CD14-positive monocyte (primary cell): ENCODE data around the gene ZFP92. TPM values are rescaled to one million over a fixed set of nuclear protein-coding genes. Genes with fewer than 3 reads are reported as not detected.

Experiments used
- DNase-seq, 3 donors: peaks; one replicate each; pipeline ENCODE4 v3.0.0-alpha.2; 2011 to 2022
- H2AFZ ChIP-seq: 2 replicates; pipeline ENCODE4 v1.6.0; 2012; ENCODE audit warnings: mild to moderate bottlenecking, low read depth, low read length, inconsistent platforms; ENCODE audit not compliant: insufficient read depth, poor library complexity, severe bottlenecking
- H3K27ac ChIP-seq, 2 donors: 1 replicate in 1 of 2; 2 replicates in 1 of 2; pipeline ENCODE4 v1.5.1; 2012 to 2013; ENCODE audit warnings: low read length in 2 of 2, control low read depth in 1 of 2, inconsistent platforms in 1 of 2, low read depth in 1 of 2, mild to moderate bottlenecking in 1 of 2
- H3K27me3 ChIP-seq, 2 donors: one replicate each; pipeline versions ENCODE4 v1.6.0 to v1.6.1; 2011 to 2013; ENCODE audit warnings: low read length in 2 of 2; ENCODE audit not compliant: control insufficient read depth in 2 of 2, insufficient read depth in 2 of 2
- H3K36me3 ChIP-seq, 2 donors: replicated peaks in 1 of 2; 1 replicate in 1 of 2; 2 replicates in 1 of 2; pipeline versions ENCODE4 v1.5.1 to v1.6.1; 2012 to 2013; ENCODE audit warnings: low read length in 2 of 2, control low read depth in 1 of 2, inconsistent platforms in 1 of 2, mild to moderate bottlenecking in 1 of 2; ENCODE audit not compliant: insufficient read depth in 2 of 2, control insufficient read depth in 1 of 2
- H3K4me1 ChIP-seq, 2 donors: 1 replicate in 1 of 2; 2 replicates in 1 of 2; pipeline versions ENCODE4 v1.5.1 to v1.6.1; 2012 to 2013; ENCODE audit warnings: low read length in 2 of 2, control low read depth in 1 of 2, inconsistent platforms in 1 of 2, mild to moderate bottlenecking in 1 of 2, moderate library complexity in 1 of 2; ENCODE audit not compliant: insufficient read depth in 2 of 2, control insufficient read depth in 1 of 2
- H3K4me2 ChIP-seq: replicated peaks from 2 replicates; pipeline ENCODE3; 2012; ENCODE audit warnings: low read length, moderate library complexity, mild to moderate bottlenecking; ENCODE audit not compliant: poor library complexity, severe bottlenecking; ENCODE audit errors: extremely low read depth
- H3K4me3 ChIP-seq, 3 experiments: fragments of 200-600 bp in 1 of 3; sonication (generic) in 1 of 3; replicated peaks in 1 of 3; 1 replicate in 2 of 3; 2 replicates in 1 of 3; pipeline ENCODE4 v1.5.1; 2011 to 2013; ENCODE audit warnings: low read length in 3 of 3, mild to moderate bottlenecking in 3 of 3, control low read depth in 2 of 3, low read depth in 2 of 3, inconsistent platforms in 1 of 3, moderate library complexity in 1 of 3
- H3K79me2 ChIP-seq: 2 replicates; pipeline ENCODE4 v1.6.0; 2012; ENCODE audit warnings: mild to moderate bottlenecking, control low read depth, inconsistent platforms, low read length, moderate library complexity; ENCODE audit not compliant: insufficient read depth
- H3K9ac ChIP-seq: 2 replicates; pipeline ENCODE4 v1.6.0; 2017; ENCODE audit warnings: low read length, mild to moderate bottlenecking; ENCODE audit not compliant: insufficient read depth, poor library complexity, severe bottlenecking
- H3K9me3 ChIP-seq, 2 donors: replicated peaks in 1 of 2; 1 replicate in 1 of 2; 2 replicates in 1 of 2; pipeline versions ENCODE4 v1.5.1 to v1.6.1; 2012 to 2013; ENCODE audit warnings: low read length in 2 of 2, control low read depth in 1 of 2; ENCODE audit not compliant: control insufficient read depth in 1 of 2, insufficient read depth in 1 of 2
- H4K20me1 ChIP-seq: 2 replicates; pipeline ENCODE4 v1.6.0; 2012; ENCODE audit warnings: mild to moderate bottlenecking, low read length, control low read depth, moderate library complexity; ENCODE audit not compliant: insufficient read depth
- H3K27ac Mint-ChIP-seq, 7 donors: one replicate each; pipeline ENCODE4 v1.8.0; 2020; ENCODE audit warnings: mild to moderate bottlenecking in 7 of 7, mixed read lengths in 7 of 7, moderate library complexity in 6 of 7, inconsistent platforms in 2 of 7
- H3K27me3 Mint-ChIP-seq, 3 donors: one replicate each; pipeline ENCODE4 v1.8.0; 2021 to 2022; ENCODE audit warnings: low read depth in 3 of 3, mild to moderate bottlenecking in 3 of 3, mixed read lengths in 3 of 3, moderate library complexity in 3 of 3, inconsistent platforms in 1 of 3
- H3K36me3 Mint-ChIP-seq, 2 donors: one replicate each; pipeline ENCODE4 v1.8.0; 2020; ENCODE audit warnings: mixed read lengths in 2 of 2, inconsistent platforms in 1 of 2, mild to moderate bottlenecking in 1 of 2
- H3K4me1 Mint-ChIP-seq: one replicate; pipeline ENCODE4 v1.8.0; 2020; ENCODE audit warnings: mild to moderate bottlenecking, mixed read lengths
- H3K4me3 Mint-ChIP-seq, 2 donors: one replicate each; pipeline ENCODE4 v1.8.0; 2020; ENCODE audit warnings: mild to moderate bottlenecking in 2 of 2, mixed read lengths in 2 of 2, moderate library complexity in 1 of 2
- H3K9me3 Mint-ChIP-seq, 7 donors: one replicate each; pipeline ENCODE4 v1.8.0; 2020 to 2022; ENCODE audit warnings: mixed read lengths in 7 of 7, mild to moderate bottlenecking in 6 of 7, moderate library complexity in 6 of 7, inconsistent platforms in 2 of 7
- CTCF ChIP-seq: fragments of 200-600 bp; IDR thresholded peaks from one replicate; pipeline ENCODE4 v1.8.0; 2022; ENCODE audit warnings: antibody characterized with exemption, mild to moderate bottlenecking
- WGBS: methylation state at CpG from one replicate; pipeline ENCODE4 v1.1.5; 2013; ENCODE audit warnings: missing lambda C conversion rate; ENCODE audit not compliant: insufficient coverage; 5-methylcytosine and 5-hydroxymethylcytosine counted together
- intact Hi-C, 2 donors: fragments of 100-400 bp; cut with micrococcal nuclease; formaldehyde crosslinking; loops; one replicate each; pipeline versions ENCODE4 v1.15.0 to v1.15.1; 2023
- polyA plus RNA-seq, 3 donors: library from polyadenylated mRNA; depleted of rRNA in 1 of 3; unstranded in 2 of 3; stranded (reverse) in 1 of 3; fragments of 300-500 nt in 2 of 3; fragments of >200 nt in 1 of 3; fragmentation: Illumina TruSeq in 2 of 3; gene quantifications; 1 replicate in 2 of 3; 2 replicates in 1 of 3; pipeline ENCODE4 v1.2.3, GENCODE V29; 2012 to 2021

Gene ZFP92
- polyA plus RNA-seq, 3 donors: 0.04 to 0.96 (median 0.13) TPM

DNA sequence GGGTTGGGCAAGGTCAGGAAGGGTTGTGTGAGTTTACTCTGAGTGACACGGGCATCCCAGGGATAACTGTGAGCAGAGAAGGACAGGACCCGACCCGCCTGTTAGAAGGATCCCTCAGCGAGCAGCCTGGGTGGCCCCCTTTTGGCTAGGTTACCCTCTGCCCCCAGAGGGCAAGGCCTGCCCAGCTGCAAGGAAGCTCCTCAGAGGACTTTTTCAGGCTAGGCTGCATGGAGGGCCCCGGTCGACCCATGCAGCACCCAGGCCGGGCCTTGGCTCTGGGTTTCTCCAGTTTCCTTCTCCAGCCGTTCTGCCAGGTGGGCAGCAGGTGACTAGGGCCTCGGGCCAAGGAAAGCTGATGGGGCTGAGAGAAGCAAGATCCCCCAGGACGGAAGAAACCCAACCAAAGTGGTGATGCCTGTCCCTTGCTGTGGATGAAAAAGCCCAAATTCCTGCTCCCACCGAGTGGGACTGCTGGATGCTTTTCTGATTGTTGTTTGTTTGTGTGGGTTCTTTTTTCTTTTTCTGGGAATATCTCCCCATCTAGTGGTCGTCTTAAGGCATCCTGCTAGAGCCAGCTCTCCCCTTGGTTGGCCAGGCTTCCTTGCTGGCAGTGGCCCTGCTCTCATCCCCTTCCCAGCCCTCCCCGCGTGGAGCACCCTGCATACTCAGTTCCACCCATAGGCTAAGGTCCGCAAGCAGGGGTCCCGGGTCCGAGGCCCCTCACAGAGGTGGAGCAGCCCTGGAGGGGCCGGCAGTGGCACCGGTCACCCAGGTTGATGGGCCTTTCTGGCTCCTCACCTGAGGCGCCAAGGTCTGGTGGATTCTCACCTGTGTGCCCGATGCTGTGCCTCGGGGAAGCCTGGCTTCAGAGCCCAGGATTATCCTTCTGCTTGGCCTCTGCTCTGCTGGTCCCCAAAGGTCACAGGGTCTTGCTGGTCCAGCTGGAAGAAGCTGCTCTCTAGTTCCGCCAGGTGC is 1.8 kb downstream of the ZFP92 start:
- H3K4me2 ChIP-seq: peak overlapping the region; percentile 75
- no peak overlapping the region for H3K27ac ChIP-seq
- no peaks in the 10 kb centered on the region for H3K27me3 ChIP-seq
- H3K9me3 ChIP-seq: no peaks in the 10 kb centered on the region
- no peak for DNase-seq
- Mint-ChIP-seq H3K27ac (no peak overlapping the region), H3K4me1 (peaks cover 55% of the 10 kb centered on the region), H3K4me3 (peak overlapping the region in 1 of 2 donors; percentile 78), H3K9me3 (no peaks in the 10 kb centered on the region), H3K36me3 (peaks cover 0 to 2% of the 10 kb centered on the region in 2 donors), H3K27me3 (peaks cover 1 to 22% (median 8%) of the 10 kb centered on the region in 3 donors)
- peaks cover 6% of the 10 kb centered on the region for H3K79me2 ChIP-seq
- H3K36me3 ChIP-seq: no peaks in the 10 kb centered on the region
- intact Hi-C loops: no loop called here
- H3K4me3 ChIP-seq: peak overlapping the region in 1 of 3 experiments; percentile 73
- WGBS: 89% methylated on average over 7 of the region's 23 CpGs
- TF ChIP-seq CTCF: no peak
- no peak overlapping the region for H3K9ac ChIP-seq
- no peaks in the 10 kb centered on the region for H4K20me1 ChIP-seq
- peaks cover 53 to 56% of the 10 kb centered on the region in 2 donors for H3K4me1 ChIP-seq
- no peak overlapping the region for H2AFZ ChIP-seq

DNA sequence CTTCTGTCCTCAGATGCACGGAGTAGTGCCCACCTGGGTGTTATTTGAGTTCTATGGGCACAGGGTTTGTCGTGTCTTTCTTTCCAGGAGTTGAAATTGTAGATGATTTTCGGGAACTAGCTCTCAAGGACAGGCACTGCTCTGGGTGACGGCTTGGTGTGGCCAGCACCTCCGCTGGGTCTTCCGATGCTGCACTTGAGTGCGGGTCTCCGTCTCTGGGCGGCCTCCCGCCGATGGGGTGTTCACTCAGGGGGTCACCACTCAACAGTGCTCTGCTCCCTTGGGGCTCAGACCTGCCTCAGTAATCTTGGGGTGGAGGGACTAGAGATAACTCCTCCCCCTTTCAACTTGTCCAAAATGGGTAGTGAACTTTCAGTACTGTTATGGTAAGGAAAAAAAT is 2.5 kb downstream of the ZFP92 start:
- H2AFZ ChIP-seq: no peak overlapping the region
- no peak for DNase-seq
- H3K79me2 ChIP-seq: peaks cover 6% of the 10 kb centered on the region
- no peak overlapping the region for H3K27ac Mint-ChIP-seq
- no peak overlapping the region for H3K4me3 ChIP-seq
- H3K4me3 Mint-ChIP-seq: peak overlapping the region in 1 of 2 donors; percentile 39
- H3K27me3 Mint-ChIP-seq: peaks cover 1 to 22% (median 8%) of the 10 kb centered on the region in 3 donors
- peaks cover 53 to 56% of the 10 kb centered on the region in 2 donors for H3K4me1 ChIP-seq
- no peak overlapping the region for H3K9ac ChIP-seq
- intact Hi-C loops: no loop called here
- TF ChIP-seq CTCF: no peak
- no peaks in the 10 kb centered on the region for H3K27me3 ChIP-seq
- peaks cover 0 to 2% of the 10 kb centered on the region in 2 donors for H3K36me3 Mint-ChIP-seq
- H3K36me3 ChIP-seq: no peaks in the 10 kb centered on the region
- WGBS: 100% methylated on average over 1 of the region's 11 CpGs
- no peaks in the 10 kb centered on the region for H3K9me3 Mint-ChIP-seq
- no peaks in the 10 kb centered on the region for H4K20me1 ChIP-seq
- peaks cover 55% of the 10 kb centered on the region for H3K4me1 Mint-ChIP-seq
- no peak overlapping the region for H3K4me2 ChIP-seq
- H3K27ac ChIP-seq: no peak overlapping the region
- no peaks in the 10 kb centered on the region for H3K9me3 ChIP-seq
